ENCODE measurements around the gene NPC1L1. TPM values are rescaled to one million over a fixed set of nuclear protein-coding genes. Genes with fewer than 3 reads are reported as not detected.

NPC1L1 gene, protein sequence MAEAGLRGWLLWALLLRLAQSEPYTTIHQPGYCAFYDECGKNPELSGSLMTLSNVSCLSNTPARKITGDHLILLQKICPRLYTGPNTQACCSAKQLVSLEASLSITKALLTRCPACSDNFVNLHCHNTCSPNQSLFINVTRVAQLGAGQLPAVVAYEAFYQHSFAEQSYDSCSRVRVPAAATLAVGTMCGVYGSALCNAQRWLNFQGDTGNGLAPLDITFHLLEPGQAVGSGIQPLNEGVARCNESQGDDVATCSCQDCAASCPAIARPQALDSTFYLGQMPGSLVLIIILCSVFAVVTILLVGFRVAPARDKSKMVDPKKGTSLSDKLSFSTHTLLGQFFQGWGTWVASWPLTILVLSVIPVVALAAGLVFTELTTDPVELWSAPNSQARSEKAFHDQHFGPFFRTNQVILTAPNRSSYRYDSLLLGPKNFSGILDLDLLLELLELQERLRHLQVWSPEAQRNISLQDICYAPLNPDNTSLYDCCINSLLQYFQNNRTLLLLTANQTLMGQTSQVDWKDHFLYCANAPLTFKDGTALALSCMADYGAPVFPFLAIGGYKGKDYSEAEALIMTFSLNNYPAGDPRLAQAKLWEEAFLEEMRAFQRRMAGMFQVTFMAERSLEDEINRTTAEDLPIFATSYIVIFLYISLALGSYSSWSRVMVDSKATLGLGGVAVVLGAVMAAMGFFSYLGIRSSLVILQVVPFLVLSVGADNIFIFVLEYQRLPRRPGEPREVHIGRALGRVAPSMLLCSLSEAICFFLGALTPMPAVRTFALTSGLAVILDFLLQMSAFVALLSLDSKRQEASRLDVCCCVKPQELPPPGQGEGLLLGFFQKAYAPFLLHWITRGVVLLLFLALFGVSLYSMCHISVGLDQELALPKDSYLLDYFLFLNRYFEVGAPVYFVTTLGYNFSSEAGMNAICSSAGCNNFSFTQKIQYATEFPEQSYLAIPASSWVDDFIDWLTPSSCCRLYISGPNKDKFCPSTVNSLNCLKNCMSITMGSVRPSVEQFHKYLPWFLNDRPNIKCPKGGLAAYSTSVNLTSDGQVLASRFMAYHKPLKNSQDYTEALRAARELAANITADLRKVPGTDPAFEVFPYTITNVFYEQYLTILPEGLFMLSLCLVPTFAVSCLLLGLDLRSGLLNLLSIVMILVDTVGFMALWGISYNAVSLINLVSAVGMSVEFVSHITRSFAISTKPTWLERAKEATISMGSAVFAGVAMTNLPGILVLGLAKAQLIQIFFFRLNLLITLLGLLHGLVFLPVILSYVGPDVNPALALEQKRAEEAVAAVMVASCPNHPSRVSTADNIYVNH (N-terminal part only)
- not detected in 2 replicates for total RNA-seq (2014; rRNA removed; shearing (Covaris generic))

- peak; percentile 56 for DNase-seq
- no peak within 1 kb of the TSS for H3K4me3 ChIP-seq (ENCODE audit: insufficient read depth, low read depth, low read length)
- no peaks in the 10 kb centered on the region for H3K36me3 ChIP-seq (replicated peaks; ENCODE audit: control insufficient read depth, insufficient read depth, low read length)
- no peaks in the 10 kb centered on the region for H3K27me3 ChIP-seq (ENCODE audit: control insufficient read depth, insufficient read depth, low read length)
Measured at GRCh38 chr7:44541028-44541869, at the start of gene NPC1L1. Gene NPC1L1, minus strand, starts transcription at chr7:44541330. Its CDS starts 71 bp downstream, at chr7:44541259.

DNA sequence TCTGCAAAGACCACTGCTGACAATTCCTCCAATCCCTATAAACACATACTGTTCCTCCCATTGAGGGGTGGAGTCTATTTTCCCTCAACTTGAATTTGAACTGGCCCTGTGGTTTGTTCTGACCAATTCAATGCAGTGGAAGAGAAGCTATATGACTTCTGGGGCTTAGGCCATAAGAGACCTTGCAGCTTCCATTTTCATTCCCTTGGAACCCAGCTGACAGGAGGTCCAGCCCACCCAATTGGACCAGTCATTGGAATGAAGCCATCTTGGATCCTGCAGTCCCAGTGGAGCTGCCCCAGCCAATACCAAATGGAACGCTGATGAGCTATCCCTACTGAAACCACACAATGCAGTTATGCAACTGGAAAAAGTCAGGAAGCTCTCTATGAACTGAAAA, 49.8 kb upstream of the NPC1L1 start:
- Histone ChIP-seq H3K36me3 (replicated peaks; ENCODE audit: control insufficient read depth, insufficient read depth, low read length) (no peaks in the 10 kb centered on the region), H3K27me3 (ENCODE audit: control insufficient read depth, insufficient read depth, low read length) (no peaks in the 10 kb centered on the region), H3K4me3 (ENCODE audit: insufficient read depth, low read depth, low read length) (no peak overlapping the region)
- no peak for DNase-seq

- Histone ChIP-seq H3K27me3 (ENCODE audit: control insufficient read depth, insufficient read depth, low read length) (no peaks in the 10 kb centered on the region; the same call in 1 of the 2 replicates), H3K4me3 (ENCODE audit: insufficient read depth, low read depth, low read length) (no peak overlapping the region), H3K36me3 (replicated peaks; ENCODE audit: control insufficient read depth, insufficient read depth, low read length) (no peaks in the 10 kb centered on the region)
- DNase-seq = peak; percentile 14
Measured at GRCh38 chr7:44587843-44588711, 46.9 kb upstream of the NPC1L1 start.

- Histone ChIP-seq H3K4me3 (ENCODE audit: insufficient read depth, low read depth, low read length) (peak overlapping the region; percentile 84; the same call in 1 of the 2 replicates), H3K27me3 (ENCODE audit: control insufficient read depth, insufficient read depth, low read length) (no peaks in the 10 kb centered on the region; the same call in 1 of the 2 replicates), H3K36me3 (replicated peaks; ENCODE audit: control insufficient read depth, insufficient read depth, low read length) (peaks cover 16% of the 10 kb centered on the region)
- no peak for DNase-seq
Measured at GRCh38 chr7:44583146-44583865, 42.2 kb upstream of the NPC1L1 start.

DNA sequence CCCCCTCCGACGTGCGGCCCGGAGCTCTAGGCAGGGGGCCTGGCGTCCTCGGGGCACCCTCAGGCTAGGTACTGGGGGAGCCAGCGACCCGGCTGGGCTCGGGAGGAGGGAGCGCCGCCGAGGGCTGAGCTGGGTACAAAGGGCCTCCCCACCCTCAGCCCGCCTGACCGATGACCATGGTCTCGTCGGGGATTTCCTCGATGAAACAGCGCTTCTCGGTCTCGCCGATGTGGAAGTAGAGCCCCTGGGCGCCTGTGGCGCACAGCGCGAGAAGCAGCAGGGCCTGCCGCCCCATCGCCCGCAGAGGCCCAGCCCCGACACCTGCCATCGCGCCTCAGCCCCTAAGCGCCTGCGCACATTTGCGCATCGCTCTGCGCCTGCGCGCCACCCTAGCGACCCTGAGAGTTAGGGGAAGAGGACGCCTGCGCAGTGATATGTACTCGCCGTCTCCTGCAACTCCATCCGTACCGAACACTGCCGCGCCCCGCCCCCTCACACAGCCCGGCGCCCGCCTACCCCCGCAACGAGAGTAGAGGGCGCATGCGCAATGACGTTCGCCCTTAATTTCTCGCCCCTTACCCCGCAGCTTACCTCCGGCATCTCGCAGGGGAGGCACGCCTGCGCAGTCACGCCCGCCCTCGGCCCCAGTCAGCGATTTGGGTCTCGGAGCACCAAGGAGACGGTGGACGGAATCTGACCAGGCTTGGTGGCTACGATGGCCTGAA, 40.9 kb upstream of the NPC1L1 start, which contains the start of gene TMED4:
TMED4 (minus strand) TSS at position 353 of the 725 bp plus-strand sequence; CDS start at position 328, 25 bp downstream.
- Histone ChIP-seq H3K36me3 (replicated peaks; ENCODE audit: control insufficient read depth, insufficient read depth, low read length) (peaks cover 21% of the 10 kb centered on the region), H3K27me3 (ENCODE audit: control insufficient read depth, insufficient read depth, low read length) (no peaks in the 10 kb centered on the region; the same call in 1 of the 2 replicates), H3K4me3 (ENCODE audit: insufficient read depth, low read depth, low read length) (peak within 1 kb of the TSS; percentile 95)
- peak; percentile 100 for DNase-seq

DNA sequence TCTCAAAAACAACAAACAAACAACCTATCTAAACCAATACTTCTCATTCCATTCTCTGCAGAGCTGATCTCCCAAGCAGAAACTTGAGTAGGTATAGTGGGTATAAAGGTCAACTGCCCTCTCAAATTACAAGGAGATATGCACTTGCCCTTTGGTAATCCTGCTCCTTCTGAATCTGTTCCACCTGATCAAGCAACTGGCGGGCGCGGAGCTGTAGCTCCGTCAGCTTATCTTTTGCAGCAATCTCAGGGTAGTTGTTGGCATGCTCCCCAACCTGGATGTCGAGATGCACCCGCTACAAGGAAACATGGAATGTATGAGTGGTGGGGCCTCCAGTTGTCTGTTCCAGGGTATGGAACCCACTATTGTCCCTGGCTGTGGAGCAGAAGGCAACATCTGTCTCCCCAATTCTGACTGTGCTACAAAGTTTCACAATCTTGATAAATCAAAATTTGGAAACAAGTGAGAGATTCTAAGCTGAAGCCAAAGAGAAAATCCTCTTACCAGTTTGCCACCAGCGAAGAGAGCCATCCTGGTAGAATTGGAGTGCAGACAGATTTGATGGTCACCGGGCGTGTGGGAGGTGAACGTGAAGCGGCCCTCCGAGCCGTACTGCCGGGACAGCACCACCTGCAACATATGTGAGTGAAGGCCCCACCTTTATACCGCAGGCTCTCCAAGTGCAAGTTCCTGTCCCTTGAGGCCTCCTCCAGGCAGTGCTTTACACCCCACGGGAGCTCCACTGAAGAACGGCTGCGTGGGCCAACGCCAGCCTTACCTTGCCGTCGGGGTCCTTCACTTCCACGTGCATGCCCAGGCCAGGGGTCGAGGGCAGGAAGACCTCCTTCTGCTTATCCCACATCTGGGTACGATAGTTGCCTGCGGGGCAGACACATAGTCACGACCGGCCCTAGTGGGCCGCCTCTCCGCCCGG, 40.1 kb upstream of the NPC1L1 start:
- peak; percentile 55 for DNase-seq
- peak overlapping the region; percentile 95 for H3K4me3 ChIP-seq (ENCODE audit: insufficient read depth, low read depth, low read length)
- H3K36me3 ChIP-seq (replicated peaks; ENCODE audit: control insufficient read depth, insufficient read depth, low read length) = peaks cover 21% of the 10 kb centered on the region
- H3K27me3 ChIP-seq (ENCODE audit: control insufficient read depth, insufficient read depth, low read length) = no peaks in the 10 kb centered on the region; the same call in 1 of the 2 replicates

- Histone ChIP-seq H3K4me3 (ENCODE audit: insufficient read depth, low read depth, low read length) (no peak overlapping the region), H3K27me3 (ENCODE audit: control insufficient read depth, insufficient read depth, low read length) (no peaks in the 10 kb centered on the region), H3K36me3 (replicated peaks; ENCODE audit: control insufficient read depth, insufficient read depth, low read length) (peaks cover 41% of the 10 kb centered on the region)
- no peak for DNase-seq
Measured at GRCh38 chr7:44576228-44576627, 35.1 kb upstream of the NPC1L1 start.

GRCh38 chr7:44575054-44575453, 33.9 kb upstream of the NPC1L1 start:
- Histone ChIP-seq H3K36me3 (replicated peaks; ENCODE audit: control insufficient read depth, insufficient read depth, low read length) (peaks cover 45% of the 10 kb centered on the region), H3K27me3 (ENCODE audit: control insufficient read depth, insufficient read depth, low read length) (no peaks in the 10 kb centered on the region), H3K4me3 (ENCODE audit: insufficient read depth, low read depth, low read length) (no peak overlapping the region)
- DNase-seq = no peak

GRCh38 chr7:44574287-44574872, 33.2 kb upstream of the NPC1L1 start:
- H3K4me3 ChIP-seq (ENCODE audit: insufficient read depth, low read depth, low read length) = peak overlapping the region; percentile 95
- no peaks in the 10 kb centered on the region for H3K27me3 ChIP-seq (ENCODE audit: control insufficient read depth, insufficient read depth, low read length)
- peaks cover 46% of the 10 kb centered on the region for H3K36me3 ChIP-seq (replicated peaks; ENCODE audit: control insufficient read depth, insufficient read depth, low read length)
- no peak for DNase-seq

- Histone ChIP-seq H3K4me3 (ENCODE audit: insufficient read depth, low read depth, low read length) (peak within 1 kb of the TSS; percentile 95), H3K36me3 (replicated peaks; ENCODE audit: control insufficient read depth, insufficient read depth, low read length) (peaks cover 47% of the 10 kb centered on the region), H3K27me3 (ENCODE audit: control insufficient read depth, insufficient read depth, low read length) (no peaks in the 10 kb centered on the region)
- peak; percentile 97 for DNase-seq
Measured at GRCh38 chr7:44573464-44574286, 32.5 kb upstream of the NPC1L1 start, which contains the start of gene DDX56. Gene DDX56, minus strand, starts transcription at chr7:44573908. Its CDS starts 13 bp downstream, at chr7:44573895.
